ENCODE results near the gene HIPK4. TPM values are rescaled to one million over a fixed set of nuclear protein-coding genes. Genes with fewer than 3 reads are reported as not detected.

HIPK4 gene
- total RNA-seq, 2 experiments from 2014 or later = not detected

- BruUV-seq (replicated peaks) = no TSS peak
- H4K20me1 ChIP-seq (ENCODE audit: insufficient read depth, low read length) = no peaks in the 10 kb centered on the region
- TF ChIP-seq EZH2phosphoT487 (IDR thresholded peaks at IDR 0.05; ENCODE audit: borderline replicate concordance, low read depth, low read length) (no peak), CTCF (conservative IDR thresholded peaks at IDR 0.05; ENCODE audit: low read length) (no peak)
- ChIA-PET CTCF (ENCODE audit: unreplicated experiment) (no interaction called here), POLR2A (no interaction called here)
- H3K4me2 ChIP-seq (ENCODE audit: low read length) = no peak overlapping the region
- no peak overlapping the region for H3K4me3 ChIP-seq (ENCODE audit: low read depth, low read length, poor library complexity, severe bottlenecking)
- no peaks in the 10 kb centered on the region for H3K9me2 ChIP-seq (ENCODE audit: insufficient read depth, low read length)
- no peaks in the 10 kb centered on the region for H3K9me3 ChIP-seq (ENCODE audit: low read length)
- no peak overlapping the region for H3K27ac ChIP-seq (ENCODE audit: low read depth, low read length, poor library complexity, severe bottlenecking)
- H3K79me2 ChIP-seq (ENCODE audit: insufficient read depth, low read depth, low read length) = no peaks in the 10 kb centered on the region
- H3K4me1 ChIP-seq (ENCODE audit: insufficient read depth, low read length, poor library complexity, severe bottlenecking) = no peaks in the 10 kb centered on the region
- peaks cover 77% of the 10 kb centered on the region for H3K36me3 ChIP-seq (ENCODE audit: insufficient read depth, low read length)
- DNase-seq (ENCODE audit: low spot score) = no peak
- intact Hi-C loops (cut with micrococcal nuclease; ENCODE audit: unreplicated experiment) = no loop called here
- H2AFZ ChIP-seq (ENCODE audit: low read length) = no peak overlapping the region
Observed at GRCh38 chr19:40332669-40333068, 57.3 kb downstream of the HIPK4 start.

GRCh38 chr19:40331052-40331451 is 58.9 kb downstream of the HIPK4 start:
- no peak overlapping the region for H3K4me2 ChIP-seq (ENCODE audit: low read length)
- H3K36me3 ChIP-seq (ENCODE audit: insufficient read depth, low read length) = peaks cover 85% of the 10 kb centered on the region
- TF ChIP-seq CTCF (conservative IDR thresholded peaks at IDR 0.05; ENCODE audit: low read length) (no peak), EZH2phosphoT487 (IDR thresholded peaks at IDR 0.05; ENCODE audit: borderline replicate concordance, low read depth, low read length) (no peak)
- no peaks in the 10 kb centered on the region for H3K4me1 ChIP-seq (ENCODE audit: insufficient read depth, low read length, poor library complexity, severe bottlenecking)
- no peaks in the 10 kb centered on the region for H4K20me1 ChIP-seq (ENCODE audit: insufficient read depth, low read length)
- H3K4me3 ChIP-seq (ENCODE audit: low read depth, low read length, poor library complexity, severe bottlenecking) = no peak overlapping the region
- no peak overlapping the region for H2AFZ ChIP-seq (ENCODE audit: low read length)
- DNase-seq (ENCODE audit: low spot score) = no peak
- no peak overlapping the region for H3K27ac ChIP-seq (ENCODE audit: low read depth, low read length, poor library complexity, severe bottlenecking)
- H3K9me2 ChIP-seq (ENCODE audit: insufficient read depth, low read length) = no peaks in the 10 kb centered on the region
- no peaks in the 10 kb centered on the region for H3K9me3 ChIP-seq (ENCODE audit: low read length)
- POLR2A ChIA-PET = no interaction called here
- no TSS peak for BruUV-seq (replicated peaks)
- H3K79me2 ChIP-seq (ENCODE audit: insufficient read depth, low read depth, low read length) = no peaks in the 10 kb centered on the region
- intact Hi-C loops (cut with micrococcal nuclease; ENCODE audit: unreplicated experiment) = no loop called here
- CTCF ChIA-PET (ENCODE audit: unreplicated experiment) = no interaction called here

Small RNA genes within 50 kb of the gene (microRNA-seq; reads per million reads assigned to microRNA genes)
- gene MIR6796 (ENCODE audit: borderline replicate concordance) = 2.3 reads per million

Small RNA genes within 50 kb of the gene (small RNA-seq; reads per million reads assigned to genes)
- gene MIR6796 = not detected
- not detected for gene RF00019

Other genes with a start within 250 kb of the HIPK4 start
- 20.6 and 20.7 TPM in 2 replicates for gene MAP3K10, start 198.8 kb downstream of the HIPK4 start, total RNA-seq (2014; rRNA removed; shearing (Covaris generic))
- 32.5 and 38.4 TPM in 2 replicates for gene MAP3K10, start 198.8 kb downstream of the HIPK4 start, total RNA-seq (2022)
- gene TTC9B, start 171.8 kb downstream of the HIPK4 start, total RNA-seq (2014; rRNA removed; shearing (Covaris generic)) = not detected in 2 replicates
- not detected in 2 replicates for gene TTC9B, start 171.8 kb downstream of the HIPK4 start, total RNA-seq (2022)
- gene CCNP, start 163.5 kb downstream of the HIPK4 start, total RNA-seq (2014; rRNA removed; shearing (Covaris generic)) = 0.54 and 0.59 TPM in 2 replicates
- gene CCNP, start 163.5 kb downstream of the HIPK4 start, total RNA-seq (2022) = 0.48 and 0.61 TPM in 2 replicates
- gene AKT2, start 104.8 kb downstream of the HIPK4 start, total RNA-seq (2014; rRNA removed; shearing (Covaris generic)) = 97.8 and 116 TPM in 2 replicates
- 192 and 197 TPM in 2 replicates for gene AKT2, start 104.8 kb downstream of the HIPK4 start, total RNA-seq (2022)
- 10.0 and 15.6 TPM in 2 replicates for gene C19orf47, start 41.8 kb downstream of the HIPK4 start, total RNA-seq (2014; rRNA removed; shearing (Covaris generic))
- 28.9 and 33.8 TPM in 2 replicates for gene C19orf47, start 41.8 kb downstream of the HIPK4 start, total RNA-seq (2022)
- gene PLD3, start 41.5 kb downstream of the HIPK4 start, total RNA-seq (2014; rRNA removed; shearing (Covaris generic)) = 84.0 and 109 TPM in 2 replicates
- 111 and 114 TPM in 2 replicates for gene PLD3, start 41.5 kb downstream of the HIPK4 start, total RNA-seq (2022)
- 1.8 and 2.2 TPM in 2 replicates for gene PRX, start 23.2 kb upstream of the HIPK4 start, total RNA-seq (2014; rRNA removed; shearing (Covaris generic))
- gene PRX, start 23.2 kb upstream of the HIPK4 start, total RNA-seq (2022) = 4.0 and 4.9 TPM in 2 replicates
- gene SERTAD1, start 35.8 kb upstream of the HIPK4 start, total RNA-seq (2014; rRNA removed; shearing (Covaris generic)) = 5.0 and 5.7 TPM in 2 replicates
- 5.5 and 6.1 TPM in 2 replicates for gene SERTAD1, start 35.8 kb upstream of the HIPK4 start, total RNA-seq (2022)
- 12.2 and 15.7 TPM in 2 replicates for gene SERTAD3, start 54.2 kb upstream of the HIPK4 start, total RNA-seq (2014; rRNA removed; shearing (Covaris generic))
- gene SERTAD3, start 54.2 kb upstream of the HIPK4 start, total RNA-seq (2022) = 18.6 and 21.3 TPM in 2 replicates
- gene BLVRB, start 75.6 kb upstream of the HIPK4 start, total RNA-seq (2014; rRNA removed; shearing (Covaris generic)) = 46.0 and 48.5 TPM in 2 replicates
- gene BLVRB, start 75.6 kb upstream of the HIPK4 start, total RNA-seq (2022) = 40.3 and 45.0 TPM in 2 replicates
- 2.2 and 6.3 TPM in 2 replicates for gene SPTBN4, start 76.8 kb upstream of the HIPK4 start, total RNA-seq (2014; rRNA removed; shearing (Covaris generic))
- gene SPTBN4, start 76.8 kb upstream of the HIPK4 start, total RNA-seq (2022) = 3.3 and 4.1 TPM in 2 replicates
- gene SHKBP1, start 186.7 kb upstream of the HIPK4 start, total RNA-seq (2014; rRNA removed; shearing (Covaris generic)) = 42.0 and 49.4 TPM in 2 replicates
- gene SHKBP1, start 186.7 kb upstream of the HIPK4 start, total RNA-seq (2022) = 115 and 130 TPM in 2 replicates
- gene LTBP4, start 211.2 kb upstream of the HIPK4 start, total RNA-seq (2014; rRNA removed; shearing (Covaris generic)) = 22.1 and 44.5 TPM in 2 replicates
- gene LTBP4, start 211.2 kb upstream of the HIPK4 start, total RNA-seq (2022) = 108 and 121 TPM in 2 replicates